Stimulated activated CD4-positive, alpha-beta T cell treated with anti-CD3 and anti-CD28 coated beads, Interleukin-12 subunit alpha, Interleukin-12 subunit beta, amount 100 ng/mL, for 48 hours (primary cell): ENCODE results near the gene RASA4B.
"Not testable (repeated sequence)": the region's sequence is repeated elsewhere in the genome, so short reads cannot be mapped to it uniquely, and the experiment has no call there.

Source experiments
- DNase-seq, 3 donors: peaks; one replicate each; pipeline ENCODE4 v3.0.0-alpha.2; 2020; ENCODE audit warnings: low read depth in 2 of 3, low spot score in 1 of 3

Gene RASA4B

DNA sequence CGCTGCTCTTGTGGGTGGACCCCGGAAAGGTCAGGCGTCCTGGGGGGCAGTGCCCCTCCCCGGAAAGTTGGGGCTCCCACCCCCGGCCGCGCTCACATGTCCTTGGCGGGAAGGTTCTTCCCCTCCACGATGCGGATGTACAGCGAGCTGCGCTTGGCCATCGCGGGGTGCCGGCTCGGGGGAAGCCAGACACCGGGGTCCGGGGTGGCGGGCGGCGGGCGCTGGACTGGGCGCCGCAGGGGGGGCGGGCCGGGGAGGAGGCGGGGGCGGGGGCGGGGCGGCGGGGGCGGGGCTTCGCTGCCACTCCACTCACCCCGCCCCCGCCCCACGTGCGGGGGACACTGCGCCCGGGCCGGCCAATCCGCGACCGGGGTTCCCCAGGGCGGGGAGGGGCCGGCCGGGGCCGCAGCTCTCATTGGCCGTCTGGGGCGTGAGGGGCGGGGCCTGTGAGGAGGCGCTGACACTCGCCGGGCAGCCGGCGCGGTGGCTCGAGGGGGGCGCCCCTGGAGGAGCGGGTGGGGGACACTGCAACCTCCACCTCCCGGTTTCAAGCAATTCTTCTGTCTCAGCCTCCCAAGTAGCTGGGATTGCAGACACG lies at the start of gene RASA4B:
Gene RASA4B (minus strand): TSS at position 228 of the 598 bp plus-strand sequence. CDS start 67 bp downstream, at position 161.
- DNase-seq: not testable (repeated sequence)

DNA sequence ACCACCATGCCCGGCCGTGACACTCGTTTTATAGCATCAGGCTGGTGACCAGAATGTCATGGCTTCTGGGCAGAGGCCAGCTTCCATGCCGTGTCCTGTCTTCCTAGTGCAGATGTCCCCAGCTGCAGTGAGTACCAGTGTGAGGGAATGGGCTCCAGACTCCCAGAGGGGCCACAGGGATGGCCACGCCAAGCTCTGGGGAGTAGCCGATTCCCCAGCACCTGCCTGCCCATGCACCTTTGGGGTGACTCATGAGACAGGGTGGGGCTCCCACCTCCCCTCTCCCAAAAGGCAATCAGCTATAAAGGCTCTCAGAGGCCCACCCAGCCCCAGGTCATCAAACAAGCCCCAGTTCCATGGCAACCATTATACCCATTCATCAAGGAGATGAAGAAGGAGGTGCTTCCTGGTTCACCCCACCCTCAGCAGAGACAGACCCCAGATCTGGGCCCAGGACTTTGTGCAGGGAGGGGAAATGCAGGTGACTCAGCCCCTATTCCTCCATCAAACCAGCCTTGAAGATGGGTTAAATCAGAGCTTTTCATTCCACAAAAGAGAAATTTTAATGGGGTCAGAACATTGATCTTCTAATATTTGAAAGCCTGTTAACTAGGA lies 33.3 kb upstream of the RASA4B start, which contains the start of gene SPDYE2:
Gene SPDYE2 (plus strand): TSS at position 419 of the 615 bp plus-strand sequence. CDS start 2,030 bp downstream, outside the sequence.
- DNase-seq: not testable (repeated sequence)

DNA sequence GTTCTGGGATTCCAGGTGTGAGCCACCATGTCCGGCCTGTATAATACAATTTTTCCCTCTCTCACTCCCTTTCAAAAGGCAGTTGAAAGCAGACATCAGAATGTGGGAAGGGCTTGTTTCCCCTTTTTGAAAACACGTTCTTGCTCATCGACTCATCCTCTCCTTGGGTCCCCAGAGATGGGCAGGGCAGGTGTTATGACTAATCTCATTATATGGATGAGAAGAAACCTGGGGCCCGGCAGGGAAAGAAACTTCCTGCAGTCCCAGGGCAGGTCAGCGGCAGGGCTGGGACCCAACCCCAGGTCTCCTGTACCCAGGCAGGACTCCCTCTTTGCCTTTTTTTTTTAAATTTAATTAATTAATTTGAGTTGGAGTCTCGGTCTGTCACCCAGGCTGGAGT lies 28.8 kb upstream of the RASA4B start:
- not testable (repeated sequence) for DNase-seq

DNA sequence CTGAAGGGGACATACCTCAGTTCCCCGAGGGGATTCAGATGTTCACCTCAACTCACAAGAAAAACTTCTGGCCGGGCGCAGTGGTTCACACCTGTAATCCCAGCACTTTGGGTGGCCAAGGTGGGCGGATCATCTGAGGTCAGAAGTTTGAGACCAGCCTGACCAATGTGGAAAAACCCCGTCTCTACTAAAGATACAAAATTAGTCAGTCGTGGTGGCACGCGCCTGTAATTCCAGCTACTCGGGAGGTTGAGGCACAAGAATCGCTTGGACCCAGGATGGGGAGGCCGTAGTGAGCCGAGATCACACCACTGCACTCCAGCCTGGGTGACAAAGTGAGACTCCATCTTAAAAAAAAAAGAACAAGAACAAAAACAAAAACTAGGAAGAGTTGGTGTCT lies 27.7 kb upstream of the RASA4B start:
- DNase-seq: not testable (repeated sequence)

DNA sequence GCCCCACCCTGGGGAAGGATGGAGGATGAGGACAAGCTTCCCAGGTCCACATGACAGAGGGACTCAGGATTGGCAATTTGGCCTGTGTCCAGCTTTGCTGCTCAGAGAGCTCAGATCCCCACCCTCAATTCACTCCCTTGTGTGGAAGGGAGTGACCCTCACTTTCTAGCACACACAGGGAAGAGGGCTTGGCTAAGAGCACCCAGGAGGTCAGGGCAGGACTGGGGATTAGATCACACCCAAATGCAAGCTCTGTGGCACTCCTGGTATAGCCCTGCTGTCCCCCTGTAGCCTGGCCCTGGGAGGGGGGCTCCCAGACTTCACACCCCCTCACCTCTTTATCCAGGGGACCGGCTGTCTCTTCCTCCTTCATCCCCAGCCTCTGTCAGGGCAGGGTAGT lies 26.8 kb upstream of the RASA4B start:
- DNase-seq: not testable (repeated sequence)

DNA sequence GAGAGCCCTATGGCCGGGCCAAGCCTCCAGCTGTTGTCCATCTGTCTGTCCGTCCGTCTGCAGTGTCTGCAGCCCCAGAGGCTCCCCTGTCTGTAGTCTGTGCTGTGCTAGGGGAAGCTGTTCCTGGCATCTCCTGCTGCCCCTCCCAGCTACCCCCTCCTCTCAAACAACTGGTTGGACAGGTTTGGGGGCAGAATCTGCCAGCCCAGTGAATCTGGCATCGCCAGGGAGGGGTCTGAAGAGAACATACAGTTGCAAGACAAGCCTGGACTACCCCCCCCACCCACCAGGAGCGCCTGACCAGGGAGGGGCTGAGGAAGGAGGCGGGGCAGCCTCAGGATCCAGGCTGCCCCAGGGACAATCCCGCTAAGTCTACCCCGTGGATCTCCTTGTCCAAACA lies 26.0 kb upstream of the RASA4B start, which contains the start of gene UPK3BL2:
Gene UPK3BL2 (minus strand): TSS at position 101 of the 400 bp plus-strand sequence. CDS start 60 bp downstream, at position 41.
- DNase-seq: not testable (repeated sequence)

DNA sequence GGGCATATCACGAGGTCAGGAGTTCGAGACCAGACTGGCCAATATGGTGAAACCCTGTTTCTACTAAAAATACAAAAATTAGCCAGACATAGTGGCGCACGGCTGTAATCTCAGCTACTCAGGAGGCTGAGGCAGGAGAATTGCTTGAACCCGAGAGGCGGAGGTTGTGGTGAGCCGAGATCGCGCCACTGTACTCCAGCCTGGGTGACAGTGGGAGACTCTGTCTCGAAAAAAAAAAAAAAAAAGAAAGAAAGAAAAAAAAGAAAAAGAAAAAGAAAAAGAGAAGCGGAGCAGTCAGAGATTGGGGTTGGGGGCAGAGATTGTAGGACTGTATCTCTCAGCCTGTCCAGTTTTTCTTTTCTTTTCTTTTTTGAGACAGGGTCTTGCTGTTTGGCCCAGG lies 25.2 kb upstream of the RASA4B start:
- DNase-seq: not testable (repeated sequence)

DNA sequence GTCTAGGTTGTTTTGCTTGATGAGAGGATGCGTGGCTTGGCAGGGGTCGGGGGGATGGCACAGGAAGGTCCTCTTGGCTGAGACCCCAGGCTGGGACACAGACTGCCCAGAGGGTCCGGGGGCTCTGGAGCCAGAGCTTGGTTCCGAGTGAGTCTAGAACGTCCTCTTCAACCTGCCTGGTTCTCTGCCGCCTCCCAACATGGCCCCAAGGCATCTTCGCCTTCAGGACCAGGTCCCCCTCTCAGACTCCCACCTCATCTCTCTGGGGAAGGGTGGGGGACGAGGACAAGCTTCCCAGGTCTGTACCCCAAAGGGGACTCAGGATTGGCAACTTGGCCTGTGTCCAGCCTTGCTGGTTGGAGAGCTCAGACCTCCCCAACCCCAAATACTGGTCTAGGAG lies 24.5 kb upstream of the RASA4B start:
- not testable (repeated sequence) for DNase-seq

DNA sequence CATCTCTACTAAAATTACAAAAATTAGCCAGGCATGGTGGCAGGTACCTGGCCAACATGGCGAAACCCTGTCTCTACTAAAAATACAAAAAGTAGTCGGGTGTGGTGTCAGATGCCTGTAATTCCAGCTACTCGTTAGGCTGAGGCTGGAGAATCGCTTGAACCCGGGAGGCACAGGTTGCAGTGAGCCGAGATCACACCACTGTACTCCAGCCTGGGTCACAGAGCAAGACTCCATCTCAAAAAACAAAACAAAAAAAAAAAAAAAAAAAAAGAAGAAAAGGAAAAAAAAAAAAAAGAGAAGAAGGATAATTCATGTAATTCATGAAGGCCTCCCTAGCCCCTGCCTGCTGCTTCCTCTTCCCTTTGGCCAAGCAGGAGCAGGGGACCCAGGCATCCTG lies 23.0 kb upstream of the RASA4B start:
- DNase-seq: not testable (repeated sequence)

DNA sequence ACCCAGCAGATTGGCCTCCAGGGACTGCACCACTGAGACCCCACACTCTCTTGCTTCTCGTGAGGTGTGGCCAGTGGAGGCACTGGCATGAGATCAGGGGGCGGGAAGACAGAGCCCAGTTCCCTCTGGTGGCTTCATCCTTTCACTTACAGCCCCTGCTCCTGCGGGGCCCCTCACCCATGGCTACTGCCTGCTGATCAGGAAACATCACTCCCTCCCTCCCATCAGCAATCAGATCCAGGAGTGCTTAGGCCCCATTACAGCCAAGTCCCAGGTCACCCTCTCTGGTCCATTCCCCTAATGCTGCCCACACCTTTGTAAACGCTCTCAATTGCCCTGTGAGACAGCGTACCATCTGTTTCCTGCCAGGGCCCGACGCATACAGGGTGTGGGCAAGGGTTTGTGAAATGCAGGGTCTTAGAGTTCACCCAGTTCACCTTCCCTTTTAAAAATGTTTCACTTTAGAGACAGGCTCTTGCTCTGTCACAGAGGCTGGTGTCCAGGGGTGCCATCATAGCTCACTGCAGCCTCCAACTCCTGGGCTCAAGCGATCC lies 17.6 kb upstream of the RASA4B start:
- not testable (repeated sequence) for DNase-seq

DNA sequence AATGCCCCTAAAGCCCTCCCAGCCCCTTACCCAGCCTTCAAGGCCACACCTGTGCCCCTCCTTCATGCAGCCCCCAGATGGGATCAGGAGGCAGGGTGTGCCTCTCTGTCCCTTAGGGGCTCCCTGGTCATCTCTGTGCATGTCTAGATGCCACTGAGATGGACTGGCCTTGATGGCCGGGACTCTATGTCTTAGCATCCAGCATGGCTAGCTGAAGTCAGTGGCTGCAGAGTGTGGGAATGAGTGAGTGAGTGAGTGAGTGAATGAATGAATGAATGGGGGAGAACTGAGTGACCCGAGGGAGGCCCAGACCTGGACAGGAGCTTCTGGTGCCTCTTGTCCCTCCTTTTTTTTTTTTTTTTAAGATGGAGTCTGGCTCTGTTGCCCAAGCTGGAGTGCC lies 14.6 kb upstream of the RASA4B start:
- not testable (repeated sequence) for DNase-seq

DNA sequence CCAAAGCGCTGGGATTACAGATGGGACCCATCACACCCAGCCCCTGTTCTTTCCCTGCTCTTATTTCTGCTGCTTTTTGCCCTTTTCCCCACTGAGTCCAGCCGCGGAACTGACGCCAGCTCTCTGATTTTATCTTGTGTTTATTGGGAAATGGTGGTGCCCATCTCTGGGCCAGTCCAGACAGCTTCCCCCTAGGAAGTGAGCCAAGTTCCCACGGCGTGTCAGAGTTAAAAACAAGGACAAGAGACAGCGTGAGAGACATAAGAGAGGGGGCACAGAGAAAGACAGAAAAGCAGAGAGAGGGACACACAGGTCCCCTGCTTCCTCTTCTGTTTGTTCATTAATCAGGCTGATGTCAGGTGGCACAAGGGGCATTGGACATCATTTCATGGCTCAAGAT lies 14.0 kb upstream of the RASA4B start:
- not testable (repeated sequence) for DNase-seq

DNA sequence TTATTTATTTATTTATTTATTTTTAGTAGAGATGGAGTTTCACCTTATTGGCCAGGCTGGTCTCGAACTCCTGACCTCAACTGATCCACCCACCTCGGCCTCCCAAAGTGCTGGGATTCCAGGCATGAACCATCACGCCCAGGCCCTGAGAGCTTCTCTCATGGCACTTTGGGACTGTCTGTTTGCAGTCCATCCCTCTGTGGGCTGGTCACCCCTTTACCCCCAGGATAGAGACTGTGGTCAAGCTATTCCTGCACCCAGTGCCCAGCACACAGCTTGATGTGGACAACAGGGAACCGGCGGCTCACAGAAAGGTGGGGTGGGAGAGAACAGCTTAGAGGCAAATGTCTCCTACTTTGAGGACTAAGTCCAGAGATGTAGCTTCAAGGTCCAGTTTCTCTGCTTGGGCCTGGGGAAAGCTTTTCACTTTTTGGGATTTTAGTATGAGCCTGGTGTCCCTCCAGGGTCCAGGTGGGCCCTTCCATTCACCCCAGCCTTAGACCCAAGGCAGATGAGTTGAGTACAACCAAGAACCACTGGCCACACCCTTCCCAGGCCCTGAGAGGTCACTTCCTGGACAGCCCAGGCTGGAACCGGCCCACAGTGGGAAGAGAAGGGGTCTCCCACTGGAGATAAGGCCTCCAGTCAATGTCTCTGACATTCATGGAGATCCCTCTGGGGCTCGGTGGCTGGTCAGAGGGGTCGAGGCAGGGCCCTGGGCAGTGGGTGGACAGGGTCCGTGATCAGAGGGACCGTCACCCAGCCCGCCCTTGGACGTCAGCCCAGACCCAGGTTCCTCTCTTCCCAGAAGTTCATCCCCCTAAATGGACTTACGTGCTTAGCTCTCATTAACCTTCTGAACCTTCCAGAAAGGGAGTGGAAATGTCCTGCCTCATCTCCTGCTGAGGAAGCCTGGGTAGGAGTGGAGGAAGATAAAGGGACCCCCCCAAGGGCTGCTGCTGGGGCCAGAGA lies 10.5 kb upstream of the RASA4B start:
- not testable (repeated sequence) for DNase-seq

DNA sequence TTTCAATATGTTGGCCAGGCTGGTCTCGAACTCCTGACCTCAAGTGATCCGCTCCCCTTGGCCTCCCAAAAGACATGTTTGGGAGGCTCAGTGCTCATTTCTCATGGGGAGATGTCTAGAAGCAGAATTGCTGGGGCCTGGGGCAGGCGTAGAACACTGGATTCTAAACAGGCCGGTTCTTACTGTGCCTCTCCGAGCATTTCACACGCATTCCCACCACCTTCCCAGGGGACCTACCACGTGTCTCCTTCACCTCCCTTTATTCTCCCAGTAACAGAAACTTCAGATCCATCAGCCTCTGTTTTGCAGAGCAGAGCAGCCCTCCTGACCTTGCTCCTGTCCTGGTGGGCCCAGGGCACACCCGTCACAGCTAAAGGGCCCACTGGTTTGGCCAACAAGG lies 9.6 kb upstream of the RASA4B start:
- DNase-seq: not testable (repeated sequence)

DNA sequence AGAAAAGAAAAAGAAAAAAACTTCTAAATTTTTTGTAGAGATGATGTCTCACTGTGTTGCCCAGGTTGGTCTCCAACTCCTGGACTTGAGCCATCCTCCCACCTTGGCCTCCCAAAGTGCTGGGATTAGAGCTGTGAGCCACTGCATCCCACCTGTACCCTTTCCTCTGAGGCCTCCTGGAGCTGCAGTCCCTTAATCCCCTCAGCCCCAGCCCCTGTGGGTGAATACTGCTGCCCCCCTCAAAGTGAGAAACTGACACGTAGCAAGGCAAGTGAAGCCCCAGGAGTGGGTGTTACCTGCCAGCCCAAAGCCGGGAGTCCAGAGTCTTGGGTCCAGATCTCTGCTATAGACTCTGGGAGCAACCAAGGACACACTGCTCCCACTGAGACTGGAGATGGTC lies 7.2 kb upstream of the RASA4B start:
- DNase-seq: not testable (repeated sequence)

DNA sequence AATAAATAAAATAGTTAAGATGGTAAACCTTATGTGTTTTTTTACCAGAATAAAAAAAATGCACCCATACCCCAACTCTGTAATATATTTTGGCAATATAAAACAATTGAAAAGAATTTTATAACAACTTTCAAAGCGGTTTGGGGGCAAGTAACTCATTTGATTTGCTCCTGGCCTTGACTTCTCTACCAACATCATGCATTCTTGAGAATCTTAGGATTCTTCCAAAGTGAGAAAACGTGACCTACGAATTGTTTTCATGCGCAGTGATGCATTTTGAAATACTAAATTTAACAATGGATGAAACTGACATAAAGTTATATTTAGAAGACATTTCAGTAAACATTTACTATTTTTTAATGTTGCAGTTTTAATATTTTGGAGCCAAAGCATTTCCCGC lies 3.2 kb upstream of the RASA4B start:
- not testable (repeated sequence) for DNase-seq

DNA sequence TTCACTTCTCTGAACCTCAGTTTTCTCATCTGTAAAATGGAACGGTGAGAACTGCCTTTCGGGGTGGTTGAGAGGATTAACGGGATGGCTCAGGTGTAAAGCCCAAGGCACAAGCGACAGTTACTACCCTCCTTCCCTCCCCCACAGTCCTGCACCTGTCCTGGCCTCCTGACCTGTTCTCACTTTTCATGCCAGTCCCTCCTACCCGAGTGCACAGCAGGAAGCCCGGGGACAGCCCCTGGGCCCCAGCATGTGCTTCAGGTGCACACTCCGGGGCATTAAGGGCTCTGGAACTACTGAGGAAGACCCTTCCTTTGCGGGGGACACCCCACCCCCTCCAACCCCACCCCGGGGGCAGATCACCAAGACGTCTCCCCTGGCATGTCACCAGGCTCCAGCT lies 626 bp downstream of the RASA4B start:
- not testable (repeated sequence) for DNase-seq

DNA sequence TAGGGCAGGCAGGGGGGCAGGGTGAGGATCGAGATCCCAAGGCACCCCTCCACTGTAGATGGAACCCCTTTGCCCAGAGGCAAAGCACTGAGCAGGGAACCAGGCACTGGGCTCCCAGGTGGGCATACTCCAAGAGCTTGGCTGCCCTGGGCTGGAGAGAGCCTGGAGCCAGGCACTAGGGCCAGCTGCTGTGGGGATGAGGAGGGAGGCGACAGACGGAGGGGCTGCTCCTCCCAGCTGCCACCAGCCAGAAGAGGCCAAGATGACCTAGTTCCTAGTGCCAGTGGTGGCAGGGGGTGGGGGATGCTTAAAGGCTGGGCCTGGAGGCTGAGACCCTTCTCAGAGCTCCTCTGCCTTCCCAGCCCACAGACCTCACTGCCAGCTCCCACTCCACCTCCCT lies 1.7 kb downstream of the RASA4B start:
- not testable (repeated sequence) for DNase-seq

DNA sequence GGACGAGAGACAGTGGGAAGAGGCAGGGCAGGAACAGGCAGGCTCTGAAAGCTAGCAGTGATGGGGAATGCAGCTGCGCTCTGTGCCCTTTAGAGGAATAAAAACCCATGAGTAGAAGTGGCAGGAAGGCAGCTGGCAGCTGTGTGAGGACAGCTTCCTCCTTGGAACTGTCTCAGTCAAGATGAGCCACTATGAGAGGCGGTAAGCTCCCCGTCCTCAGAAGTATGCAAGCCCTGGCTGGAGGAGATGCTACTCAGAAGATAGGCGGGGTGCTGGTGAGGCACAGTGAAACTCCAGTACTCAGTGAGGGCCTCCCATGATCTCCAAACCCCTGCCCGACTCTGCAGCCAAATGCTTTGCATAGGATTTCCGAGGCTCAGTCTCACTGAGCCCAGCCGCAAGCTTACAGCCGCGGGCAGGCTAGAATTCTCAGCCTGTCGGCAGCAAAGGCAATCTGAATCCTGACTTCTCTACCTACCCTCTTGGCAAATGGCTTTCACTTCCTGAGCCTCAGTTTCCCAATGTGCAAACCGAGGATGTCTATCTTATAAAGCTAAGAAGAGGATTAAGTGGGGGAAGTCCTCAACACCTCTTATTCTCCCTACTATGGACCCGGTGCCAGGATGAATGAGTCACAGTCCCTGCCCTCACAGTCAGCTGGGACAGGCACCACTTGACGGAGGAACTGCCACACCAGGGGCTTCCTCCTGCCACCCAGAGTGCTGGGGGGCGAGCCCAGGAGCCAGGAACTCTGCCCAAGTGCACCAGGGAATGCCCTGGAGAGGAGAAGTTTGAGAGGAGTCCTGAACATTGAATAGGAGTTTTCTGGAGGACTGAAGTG lies 2.5 kb downstream of the RASA4B start:
- DNase-seq: not testable (repeated sequence)

DNA sequence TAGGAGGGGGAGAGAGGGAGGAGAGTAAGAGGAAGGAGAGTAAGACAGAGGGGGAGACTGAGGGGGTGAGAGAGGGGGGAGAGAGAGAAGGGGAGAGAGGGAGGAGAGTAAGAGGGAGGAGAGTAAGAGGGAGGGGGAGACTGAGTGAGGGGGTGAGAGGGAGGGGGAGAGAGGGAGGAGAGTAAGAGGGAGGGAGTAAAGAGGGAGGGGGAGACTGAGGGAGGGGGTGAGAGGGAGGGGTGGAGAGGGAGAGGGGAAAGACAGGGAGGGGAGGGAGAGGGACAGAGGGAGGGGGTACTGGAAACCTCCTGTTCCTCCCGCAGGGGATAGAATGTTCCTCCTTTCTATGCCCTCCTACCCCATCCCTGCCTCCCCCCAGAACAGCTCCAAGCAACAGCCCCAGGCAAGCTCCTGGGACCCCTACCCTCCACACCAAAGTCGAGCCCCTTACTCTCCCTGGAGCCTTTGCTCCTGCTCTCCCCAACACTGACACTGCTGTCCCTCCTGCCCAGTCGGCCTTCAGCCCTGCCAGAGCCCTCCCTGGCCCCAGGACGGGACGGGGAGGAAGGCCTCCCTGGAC lies 4.8 kb downstream of the RASA4B start:
- not testable (repeated sequence) for DNase-seq
